Right lobe of liver (tissue), 4 donors: ENCODE data around the gene CPXM2.

Experiments used
- CTCF ChIP-seq, 4 donors: fragments of 200-600 bp in 3 of 4; fragments of 450-650 bp in 1 of 4; IDR thresholded peaks; one replicate each; pipeline versions ENCODE4 v1.5.1 to v1.8.0; 2016 to 2022; ENCODE audit warnings: antibody characterized with exemption in 4 of 4, mild to moderate bottlenecking in 2 of 4
- POLR2A ChIP-seq: fragments of 450-650 bp; IDR thresholded peaks from one replicate; pipeline ENCODE4 v1.6.1; 2017; ENCODE audit warnings: antibody characterized with exemption, mild to moderate bottlenecking
- donor health status: DM: no; HTN: no; CAD: no.
- donor health status: DM: no; HTN: no; CAD: no.
- donor health status: DM: no; HTN: yes; CAD: no.

DNA sequence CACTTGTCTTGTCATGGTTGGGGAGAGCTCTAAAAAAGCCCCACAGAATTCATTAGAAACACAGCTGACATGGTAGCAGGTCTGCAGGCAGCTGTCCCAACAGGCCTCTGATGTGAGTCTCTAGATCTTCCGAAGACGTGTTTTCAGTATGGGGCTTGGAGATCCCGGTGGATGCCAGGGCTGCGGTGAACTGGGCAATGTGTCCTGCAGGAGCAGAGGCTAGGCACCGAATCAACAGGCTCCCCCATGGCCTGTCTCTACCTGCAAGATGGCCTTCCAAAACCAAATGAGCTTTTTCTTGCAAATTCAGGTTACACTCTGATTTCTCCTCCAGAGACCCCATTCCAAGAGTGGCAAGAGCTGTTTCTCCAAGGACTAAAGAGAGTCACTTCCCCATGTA, 2.9 kb downstream of the CPXM2 start:
- TF ChIP-seq CTCF (IDR thresholded peaks at IDR 0.05) (no peak), POLR2A (no peak)
